Activated T-cell treated with anti-CD3 and anti-CD28 coated beads, Interleukin-2, amount 50 U/mL, for 72 hours (primary cell): ENCODE measurements around the gene NOMO2. TPM values are rescaled to one million over a fixed set of nuclear protein-coding genes. Genes with fewer than 3 reads are reported as not detected.
"Not testable (repeated sequence)": the region's sequence is repeated elsewhere in the genome, so short reads cannot be mapped to it uniquely, and the experiment has no call there.

Experiments used
- ATAC-seq, 2 donors: fragments of 150-1000 bp; cut with Tn5 transposase; replicated peaks in 1 of 2; 2 replicates each; pipeline ENCODE4 v1.10.0; 2021; ENCODE audit warnings: moderate library complexity in 2 of 2, mild to moderate bottlenecking in 1 of 2
- DNase-seq, 2 donors: peaks; one replicate each; pipeline ENCODE4 v3.0.0; 2021 to 2022; ENCODE audit warnings: mixed read lengths in 1 of 2
- H3K27ac Mint-ChIP-seq: one replicate; pipeline ENCODE4 v1.8.0; 2022; ENCODE audit warnings: mild to moderate bottlenecking, moderate library complexity, mixed read lengths
- H3K27me3 Mint-ChIP-seq: one replicate; pipeline ENCODE4 v1.8.0; 2022; ENCODE audit warnings: low read depth, mixed read lengths
- H3K36me3 Mint-ChIP-seq, 2 donors: one replicate each; pipeline ENCODE4 v1.8.0; 2022; ENCODE audit warnings: mixed read lengths in 2 of 2, mild to moderate bottlenecking in 1 of 2; ENCODE audit not compliant: insufficient read depth in 2 of 2
- H3K4me1 Mint-ChIP-seq: one replicate; pipeline ENCODE4 v1.8.0; 2022; ENCODE audit warnings: low read depth, mixed read lengths
- H3K4me3 Mint-ChIP-seq, 2 donors: one replicate each; pipeline ENCODE4 v1.8.0; 2022; ENCODE audit warnings: mild to moderate bottlenecking in 2 of 2, mixed read lengths in 2 of 2, moderate library complexity in 2 of 2
- H3K9me3 Mint-ChIP-seq, 2 donors: one replicate each; pipeline ENCODE4 v1.8.0; 2022; ENCODE audit warnings: mixed read lengths in 2 of 2
- total RNA-seq, 2 donors: library from RNA; stranded (reverse); gene quantifications; one replicate each; pipeline ENCODE4 v1.2.3, GENCODE V29; 2022

The NOMO2 gene
- total RNA-seq, 2 donors from 2014 or later = 79.1 to 93.7 TPM

DNA sequence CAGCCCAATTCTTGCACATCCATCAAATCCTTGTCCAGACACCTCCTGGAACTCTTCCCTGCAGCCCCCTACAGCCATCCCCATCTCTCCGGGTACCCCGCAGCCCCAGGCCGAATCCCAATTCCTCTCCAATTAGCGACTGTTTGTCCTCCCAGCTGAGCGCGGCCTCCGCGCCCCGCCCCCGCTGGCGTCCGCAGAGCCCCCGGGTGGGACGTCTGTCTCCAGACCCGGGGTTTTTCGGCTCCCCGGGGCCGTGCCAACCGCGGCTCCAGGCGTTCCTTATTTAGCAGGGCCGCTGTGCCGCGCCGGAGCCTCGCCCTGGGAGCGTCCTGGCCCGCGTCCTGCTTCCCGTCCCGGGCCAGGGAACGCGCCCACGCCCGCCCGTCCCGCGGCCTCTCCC lies 160.7 kb downstream of the NOMO2 start:
- H3K36me3 Mint-ChIP-seq, H3K27me3 Mint-ChIP-seq, H3K9me3 Mint-ChIP-seq, H3K4me1 Mint-ChIP-seq, ATAC-seq, H3K27ac Mint-ChIP-seq: not testable (repeated sequence)
- DNase-seq = peak; percentile 21 to 33
- H3K4me3 Mint-ChIP-seq = peak overlapping the region; percentile 73 to 78

DNA sequence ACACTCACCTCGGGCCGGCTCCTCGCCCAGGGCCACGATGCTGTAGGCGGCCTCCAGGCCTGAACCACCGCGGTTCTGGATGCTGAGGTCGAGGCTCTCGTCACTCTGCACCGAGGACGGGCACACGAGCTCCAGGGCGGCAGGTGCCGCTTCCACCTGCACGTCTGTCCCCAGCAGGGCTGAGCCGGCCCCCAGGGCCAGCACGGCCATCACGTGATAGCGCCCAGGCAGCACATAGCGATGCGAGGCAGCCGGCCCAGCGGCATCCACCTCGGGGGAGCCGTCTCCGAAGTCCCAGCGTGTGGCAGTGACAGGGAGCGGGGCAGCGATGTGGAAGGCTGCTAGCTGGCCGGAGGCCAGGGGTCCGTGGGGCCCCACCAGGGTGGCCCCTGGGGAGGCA lies 167.5 kb downstream of the NOMO2 start:
- DNase-seq, H3K9me3 Mint-ChIP-seq, H3K27ac Mint-ChIP-seq, H3K4me1 Mint-ChIP-seq, H3K27me3 Mint-ChIP-seq, ATAC-seq, H3K36me3 Mint-ChIP-seq, H3K4me3 Mint-ChIP-seq: not testable (repeated sequence)

DNA sequence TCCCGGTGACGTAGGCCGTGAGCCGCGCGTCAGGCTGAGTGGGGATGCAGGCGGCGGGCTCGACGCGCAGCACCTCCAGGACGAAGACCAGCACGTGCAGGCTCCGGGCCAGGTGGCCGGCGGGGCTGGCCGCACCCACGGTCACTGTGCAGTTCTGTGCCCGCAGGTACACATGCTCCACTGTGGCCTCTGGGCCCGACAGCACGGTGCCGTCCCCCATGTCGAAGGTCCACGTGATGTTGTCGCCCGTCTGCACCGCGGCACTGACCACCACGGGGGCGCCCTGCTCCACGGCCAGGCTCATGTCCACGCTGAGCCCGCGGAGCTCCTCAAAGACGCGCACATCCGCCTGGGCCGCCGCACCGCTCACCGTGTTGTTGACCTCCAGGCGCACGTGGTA lies 174.1 kb downstream of the NOMO2 start:
- not testable (repeated sequence) for ATAC-seq, H3K4me3 Mint-ChIP-seq, H3K36me3 Mint-ChIP-seq, H3K27ac Mint-ChIP-seq, H3K9me3 Mint-ChIP-seq, DNase-seq, H3K27me3 Mint-ChIP-seq, H3K4me1 Mint-ChIP-seq

DNA sequence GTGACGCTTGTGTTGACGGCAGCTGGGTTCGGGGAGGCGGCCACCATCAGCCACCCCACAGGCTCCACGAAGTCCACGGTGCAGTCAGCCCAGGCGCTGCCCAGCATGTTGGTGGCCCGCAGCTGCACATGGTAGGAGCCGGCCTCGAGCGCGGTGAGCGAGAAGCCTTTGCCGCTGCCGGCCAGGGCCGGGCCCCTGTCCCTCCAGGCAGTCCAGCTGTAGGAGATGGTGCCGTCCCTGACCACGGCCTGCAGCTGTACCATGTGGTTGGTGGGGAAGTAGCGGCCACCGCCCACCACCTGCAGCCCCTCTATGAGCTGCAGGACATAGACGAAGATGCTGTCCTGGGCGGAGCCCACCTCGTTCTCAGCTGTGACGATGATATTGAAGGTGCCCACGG lies 175.4 kb downstream of the NOMO2 start:
- H3K4me1 Mint-ChIP-seq, H3K9me3 Mint-ChIP-seq, H3K27me3 Mint-ChIP-seq, DNase-seq, ATAC-seq, H3K4me3 Mint-ChIP-seq, H3K36me3 Mint-ChIP-seq, H3K27ac Mint-ChIP-seq: not testable (repeated sequence)

DNA sequence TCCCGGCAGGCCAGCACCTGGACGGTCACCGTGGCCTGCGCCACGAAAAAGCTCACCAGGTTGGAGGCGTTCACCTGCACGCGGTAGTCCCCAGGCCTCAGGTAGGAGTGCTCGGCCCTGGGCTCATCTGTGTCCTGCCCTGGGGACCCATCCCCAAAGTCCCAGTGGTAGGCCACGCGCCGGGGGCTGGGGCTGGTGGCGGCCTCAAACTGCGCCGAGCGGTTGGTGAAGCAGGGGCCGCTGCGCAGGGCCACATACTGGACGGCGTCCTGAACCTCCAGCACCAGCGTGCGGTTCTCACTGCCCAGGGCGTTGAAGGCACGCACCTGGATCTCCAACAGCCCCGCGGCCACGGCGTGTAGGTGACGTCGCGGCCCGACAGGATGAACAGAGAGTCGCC lies 176.6 kb downstream of the NOMO2 start:
- H3K9me3 Mint-ChIP-seq, H3K4me3 Mint-ChIP-seq: not testable (repeated sequence)
- peak in 1 of 2 donors; percentile 9 for ATAC-seq

DNA sequence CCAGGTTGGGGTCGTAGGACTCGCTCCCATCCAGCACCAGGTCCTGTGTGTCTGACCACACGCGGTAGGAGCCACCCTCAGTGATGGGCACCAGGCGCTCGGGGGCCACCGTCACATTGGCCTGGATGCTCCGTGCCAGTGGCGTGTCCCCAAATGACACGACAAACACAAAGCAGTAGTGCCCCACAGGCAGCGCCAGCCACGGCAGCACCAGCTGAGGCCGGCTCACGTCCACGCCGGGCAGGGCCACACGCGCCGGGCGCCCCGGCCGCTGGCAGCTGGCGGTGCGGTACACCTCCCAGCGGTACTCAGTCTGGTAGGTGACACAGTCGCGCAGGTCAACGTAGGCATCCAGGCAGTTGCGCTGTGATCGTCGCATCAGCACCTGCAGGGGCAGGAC lies 177.0 kb downstream of the NOMO2 start:
- not testable (repeated sequence) for H3K27ac Mint-ChIP-seq, H3K4me3 Mint-ChIP-seq, H3K9me3 Mint-ChIP-seq, H3K4me1 Mint-ChIP-seq, H3K27me3 Mint-ChIP-seq, H3K36me3 Mint-ChIP-seq, DNase-seq
- peak in 1 of 2 donors; percentile 22 for ATAC-seq

More for the DNA sequence above, 176.6 kb downstream of the NOMO2 start:
- not testable (repeated sequence) for H3K27me3 Mint-ChIP-seq, H3K36me3 Mint-ChIP-seq, DNase-seq, H3K4me1 Mint-ChIP-seq, H3K27ac Mint-ChIP-seq

DNA sequence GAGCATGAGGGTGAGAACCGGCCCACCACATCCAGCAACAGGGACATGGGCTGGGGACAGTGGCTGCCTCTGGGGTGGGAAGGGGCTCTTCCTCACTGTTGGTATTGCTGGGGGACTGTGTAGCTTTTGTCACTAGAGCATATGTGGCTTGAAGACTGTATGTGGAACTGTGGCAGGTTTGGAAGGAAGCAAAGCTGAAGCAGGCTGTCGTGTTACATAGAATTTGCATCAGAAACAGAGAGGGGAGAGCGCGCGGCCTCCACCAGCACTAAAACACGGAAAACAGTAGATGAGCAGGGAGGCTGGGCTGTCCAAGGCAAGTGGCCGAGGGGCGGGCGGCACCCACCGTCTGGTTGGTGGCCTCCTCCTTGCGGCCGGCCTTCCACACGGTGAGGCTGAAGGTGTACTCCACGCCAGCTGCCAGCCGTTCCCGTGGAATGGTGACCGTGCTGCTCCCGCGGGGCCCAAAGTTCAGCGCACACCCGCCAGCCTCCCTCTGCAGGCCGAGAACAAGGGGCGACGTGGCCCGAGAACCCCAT lies 177.7 kb downstream of the NOMO2 start:
- peak in 1 of 2 donors; percentile 15 for ATAC-seq
- not testable (repeated sequence) for H3K36me3 Mint-ChIP-seq, H3K27me3 Mint-ChIP-seq, H3K27ac Mint-ChIP-seq, H3K4me3 Mint-ChIP-seq, DNase-seq, H3K9me3 Mint-ChIP-seq, H3K4me1 Mint-ChIP-seq

DNA sequence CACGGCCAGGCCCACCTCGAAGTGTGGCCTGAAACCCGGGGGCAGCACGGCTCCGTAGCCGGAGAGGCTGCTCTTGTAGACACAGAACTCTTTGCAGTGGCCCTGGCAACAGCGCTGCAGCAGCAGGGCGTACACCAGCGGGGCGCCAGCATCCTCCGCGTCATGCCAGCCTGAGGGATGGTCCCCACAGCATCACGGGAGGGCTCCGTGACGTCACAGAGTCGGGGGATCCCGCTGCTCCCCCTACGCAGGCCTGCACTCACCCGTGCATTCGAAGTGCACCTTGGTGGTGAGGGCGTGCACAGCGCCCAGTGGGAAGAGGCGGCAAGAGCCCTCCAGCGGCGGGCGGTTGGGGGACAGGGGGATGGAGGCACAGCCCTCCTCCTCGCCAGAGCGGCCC lies 179.2 kb downstream of the NOMO2 start:
- not testable (repeated sequence) for DNase-seq, H3K4me3 Mint-ChIP-seq, H3K27ac Mint-ChIP-seq, H3K36me3 Mint-ChIP-seq, ATAC-seq, H3K4me1 Mint-ChIP-seq, H3K27me3 Mint-ChIP-seq, H3K9me3 Mint-ChIP-seq

Other genes starting within 250 kb of the NOMO2 start
- gene NPIPA8, start 225.4 kb downstream of the NOMO2 start, total RNA-seq = not detected
- 1,000 to 10,000 TPM; 2,952 to 3,046 TPM for gene RPS15A, start 228.2 kb upstream of the NOMO2 start, total RNA-seq
- 100 to 1,000 TPM; 164 to 169 TPM for gene ARL6IP1, start 239.5 kb upstream of the NOMO2 start, total RNA-seq